Measurements from ENCODE around the gene EFCAB12.
"Not testable (repeated sequence)": the region's sequence is repeated elsewhere in the genome, so short reads cannot be mapped to it uniquely, and the experiment has no call there.

The EFCAB12 gene

GRCh38 chr3:129399895-129400357 lies 28.5 kb downstream of the EFCAB12 start:
- Mint-ChIP-seq H3K27ac (peak overlapping the region; percentile 98), H3K4me3 (peak overlapping the region; percentile 98), H3K9me3 (ENCODE audit: low read depth) (no peaks in the 10 kb centered on the region), H3K27me3 (no peaks in the 10 kb centered on the region), H3K4me1 (ENCODE audit: low read depth) (peaks cover 34% of the 10 kb centered on the region), H3K36me3 (no peaks in the 10 kb centered on the region)

- Mint-ChIP-seq H3K4me1 (ENCODE audit: low read depth) (peaks cover 34% of the 10 kb centered on the region), H3K4me3 (peak overlapping the region; percentile 98), H3K9me3 (ENCODE audit: low read depth) (no peaks in the 10 kb centered on the region), H3K27ac (peak overlapping the region; percentile 98), H3K27me3 (no peaks in the 10 kb centered on the region), H3K36me3 (no peaks in the 10 kb centered on the region)
Measured at GRCh38 chr3:129399145-129399894, 29.1 kb downstream of the EFCAB12 start.

- Mint-ChIP-seq H3K36me3 (no peaks in the 10 kb centered on the region), H3K4me3 (peak overlapping the region; percentile 98), H3K4me1 (ENCODE audit: low read depth) (peaks cover 34% of the 10 kb centered on the region), H3K9me3 (ENCODE audit: low read depth) (no peaks in the 10 kb centered on the region), H3K27ac (peak overlapping the region; percentile 98), H3K27me3 (no peaks in the 10 kb centered on the region)
Measured at GRCh38 chr3:129398803-129399144, 29.7 kb downstream of the EFCAB12 start.

- H3K9me3 Mint-ChIP-seq (ENCODE audit: low read depth); H3K27me3 Mint-ChIP-seq; H3K27ac Mint-ChIP-seq; H3K36me3 Mint-ChIP-seq; H3K4me3 Mint-ChIP-seq: not testable (repeated sequence)
- peaks cover 27% of the 10 kb centered on the region for H3K4me1 Mint-ChIP-seq (ENCODE audit: low read depth)
Measured at GRCh38 chr3:129393760-129394564, 34.5 kb downstream of the EFCAB12 start.

- Mint-ChIP-seq H3K4me3 (no peak overlapping the region), H3K36me3 (peaks cover 4% of the 10 kb centered on the region), H3K27me3 (no peaks in the 10 kb centered on the region), H3K9me3 (ENCODE audit: low read depth) (no peaks in the 10 kb centered on the region), H3K4me1 (ENCODE audit: low read depth) (peaks cover 22% of the 10 kb centered on the region), H3K27ac (no peak overlapping the region)
Measured at GRCh38 chr3:129393271-129393670, 35.2 kb downstream of the EFCAB12 start.

- Mint-ChIP-seq H3K36me3 (peaks cover 12% of the 10 kb centered on the region), H3K4me1 (ENCODE audit: low read depth) (peaks cover 13% of the 10 kb centered on the region)
- not testable (repeated sequence) for H3K27me3 Mint-ChIP-seq; H3K27ac Mint-ChIP-seq; H3K4me3 Mint-ChIP-seq; H3K9me3 Mint-ChIP-seq (ENCODE audit: low read depth)
Measured at GRCh38 chr3:129392106-129392887, 36.1 kb downstream of the EFCAB12 start.

GRCh38 chr3:129391583-129391982 lies 36.9 kb downstream of the EFCAB12 start:
- not testable (repeated sequence) for H3K4me3 Mint-ChIP-seq; H3K27me3 Mint-ChIP-seq; H3K27ac Mint-ChIP-seq; H3K9me3 Mint-ChIP-seq (ENCODE audit: low read depth); H3K4me1 Mint-ChIP-seq (ENCODE audit: low read depth)
- peaks cover 13% of the 10 kb centered on the region for H3K36me3 Mint-ChIP-seq

- Mint-ChIP-seq H3K4me3 (no peak overlapping the region), H3K36me3 (peaks cover 13% of the 10 kb centered on the region)
Measured at GRCh38 chr3:129389572-129389937, 38.9 kb downstream of the EFCAB12 start.

GRCh38 chr3:129388791-129389571 lies 39.5 kb downstream of the EFCAB12 start:
- not testable (repeated sequence) for H3K27ac Mint-ChIP-seq; H3K4me3 Mint-ChIP-seq; H3K4me1 Mint-ChIP-seq (ENCODE audit: low read depth); H3K27me3 Mint-ChIP-seq; H3K9me3 Mint-ChIP-seq (ENCODE audit: low read depth)
- H3K36me3 Mint-ChIP-seq = peaks cover 13% of the 10 kb centered on the region

More at GRCh38 chr3:129389572-129389937, 38.9 kb downstream of the EFCAB12 start:
- Mint-ChIP-seq H3K9me3 (ENCODE audit: low read depth) (no peaks in the 10 kb centered on the region), H3K4me1 (ENCODE audit: low read depth) (no peaks in the 10 kb centered on the region), H3K27ac (no peak overlapping the region), H3K27me3 (no peaks in the 10 kb centered on the region)

GRCh38 chr3:129387487-129387886 lies 40.9 kb downstream of the EFCAB12 start:
- no peaks in the 10 kb centered on the region for H3K27me3 Mint-ChIP-seq
- H3K9me3 Mint-ChIP-seq (ENCODE audit: low read depth) = no peaks in the 10 kb centered on the region
- no peak overlapping the region for H3K27ac Mint-ChIP-seq
- H3K4me3 Mint-ChIP-seq = no peak overlapping the region
- H3K36me3 Mint-ChIP-seq = peaks cover 13% of the 10 kb centered on the region
- H3K4me1 Mint-ChIP-seq (ENCODE audit: low read depth) = no peaks in the 10 kb centered on the region

GRCh38 chr3:129386984-129387383 lies 41.5 kb downstream of the EFCAB12 start:
- Mint-ChIP-seq H3K27me3 (no peaks in the 10 kb centered on the region), H3K9me3 (ENCODE audit: low read depth) (no peaks in the 10 kb centered on the region), H3K4me1 (ENCODE audit: low read depth) (no peaks in the 10 kb centered on the region), H3K27ac (no peak overlapping the region), H3K4me3 (no peak overlapping the region), H3K36me3 (peaks cover 13% of the 10 kb centered on the region)

GRCh38 chr3:129385507-129385906 lies 42.9 kb downstream of the EFCAB12 start:
- not testable (repeated sequence) for H3K4me3 Mint-ChIP-seq; H3K9me3 Mint-ChIP-seq (ENCODE audit: low read depth); H3K4me1 Mint-ChIP-seq (ENCODE audit: low read depth); H3K27ac Mint-ChIP-seq; H3K27me3 Mint-ChIP-seq
- H3K36me3 Mint-ChIP-seq = peaks cover 10% of the 10 kb centered on the region

GRCh38 chr3:129384594-129385323 lies 43.7 kb downstream of the EFCAB12 start:
- H3K27ac Mint-ChIP-seq = no peak overlapping the region
- peaks cover 10% of the 10 kb centered on the region for H3K36me3 Mint-ChIP-seq
- H3K9me3 Mint-ChIP-seq (ENCODE audit: low read depth) = no peaks in the 10 kb centered on the region
- no peaks in the 10 kb centered on the region for H3K27me3 Mint-ChIP-seq
- no peaks in the 10 kb centered on the region for H3K4me1 Mint-ChIP-seq (ENCODE audit: low read depth)
- H3K4me3 Mint-ChIP-seq = no peak overlapping the region

- H3K4me1 Mint-ChIP-seq (ENCODE audit: low read depth); H3K27me3 Mint-ChIP-seq; H3K36me3 Mint-ChIP-seq; H3K9me3 Mint-ChIP-seq (ENCODE audit: low read depth); H3K4me3 Mint-ChIP-seq; H3K27ac Mint-ChIP-seq: not testable (repeated sequence)
Measured at GRCh38 chr3:129384103-129384502, 44.3 kb downstream of the EFCAB12 start.

Measured in activated naive CD8-positive, alpha-beta T cell (primary cell).